ENCODE results near the gene PLPP7.

GRCh38 chr9:131290036-131290766, 678 bp downstream of the PLPP7 start:
- TF ChIP-seq CTCF (IDR thresholded peaks at IDR 0.05; ENCODE audit: low read depth, low read length) (no peak), MAX (IDR thresholded peaks at IDR 0.05; ENCODE audit: low read depth, low read length) (no peak)
